ENCODE measurements around the gene MYLK.

DNA sequence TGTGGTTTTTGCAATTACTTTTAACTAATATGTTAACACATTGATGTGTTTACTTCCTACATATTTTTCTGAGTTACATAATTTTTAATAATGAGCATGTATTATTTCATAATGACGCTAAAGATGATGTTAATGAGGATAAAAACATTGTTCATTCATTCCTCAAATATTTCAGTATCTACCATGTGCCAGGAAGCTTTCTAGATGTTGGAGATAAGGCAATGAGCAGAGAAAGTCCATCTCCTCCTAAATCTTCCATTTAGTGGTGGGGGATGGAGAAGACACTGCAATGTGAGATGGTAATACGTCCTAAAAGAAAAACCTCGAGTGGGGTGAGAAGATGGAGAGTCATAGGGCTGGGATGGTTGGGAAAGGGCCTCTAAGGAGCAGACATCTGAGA, 132.7 kb downstream of the MYLK start:
- TF ChIP-seq, protein P1, sequence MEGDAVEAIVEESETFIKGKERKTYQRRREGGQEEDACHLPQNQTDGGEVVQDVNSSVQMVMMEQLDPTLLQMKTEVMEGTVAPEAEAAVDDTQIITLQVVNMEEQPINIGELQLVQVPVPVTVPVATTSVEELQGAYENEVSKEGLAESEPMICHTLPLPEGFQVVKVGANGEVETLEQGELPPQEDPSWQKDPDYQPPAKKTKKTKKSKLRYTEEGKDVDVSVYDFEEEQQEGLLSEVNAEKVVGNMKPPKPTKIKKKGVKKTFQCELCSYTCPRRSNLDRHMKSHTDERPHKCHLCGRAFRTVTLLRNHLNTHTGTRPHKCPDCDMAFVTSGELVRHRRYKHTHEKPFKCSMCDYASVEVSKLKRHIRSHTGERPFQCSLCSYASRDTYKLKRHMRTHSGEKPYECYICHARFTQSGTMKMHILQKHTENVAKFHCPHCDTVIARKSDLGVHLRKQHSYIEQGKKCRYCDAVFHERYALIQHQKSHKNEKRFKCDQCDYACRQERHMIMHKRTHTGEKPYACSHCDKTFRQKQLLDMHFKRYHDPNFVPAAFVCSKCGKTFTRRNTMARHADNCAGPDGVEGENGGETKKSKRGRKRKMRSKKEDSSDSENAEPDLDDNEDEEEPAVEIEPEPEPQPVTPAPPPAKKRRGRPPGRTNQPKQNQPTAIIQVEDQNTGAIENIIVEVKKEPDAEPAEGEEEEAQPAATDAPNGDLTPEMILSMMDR (IDR thresholded peaks at IDR 0.05), result no peak
- TF ChIP-seq POLR2A (IDR thresholded peaks at IDR 0.05), result no peak
- no peak for TF ChIP-seq EP300 (IDR thresholded peaks at IDR 0.05)

Measured in tibial nerve (tissue), 4 donors.